GM12891 (cell line): Measurements from ENCODE around the gene HDAC4.

ENCODE experiments used
- POLR2A ChIP-seq: IDR thresholded peaks from 2 replicates; pipeline ENCODE4 v1.6.1; 2011; ENCODE audit warnings: low read depth, low read length, control low read depth
- POLR2AphosphoS5 ChIP-seq: IDR thresholded peaks from 2 replicates; pipeline ENCODE4 v1.6.1; 2011; ENCODE audit warnings: low read depth, low read length, control low read depth
- SPI1 ChIP-seq: IDR thresholded peaks from 2 replicates; pipeline ENCODE4 v1.6.1; 2011; ENCODE audit warnings: low read depth, low read length, control low read depth
- TAF1 ChIP-seq: IDR thresholded peaks from 2 replicates; pipeline ENCODE4 v1.6.1; 2011; ENCODE audit warnings: low read depth, low read length, control low read depth

GRCh38 chr2:239295377-239296019 lies 105.3 kb downstream of the HDAC4 start:
- TF ChIP-seq POLR2AphosphoS5 (no peak), TAF1 (no peak), SPI1 (no peak), POLR2A (no peak)
